AG10803 (cell line): Measurements from ENCODE around the gene DR1.
A peak's percentile ranks its signal among the peaks of the same experiment; 100 is the strongest.

Source experiments
- DNase-seq: peaks from one replicate; pipeline ENCODE4 v3.0.0; 2010; ENCODE audit warnings: low read depth
- H3K4me3 ChIP-seq: 2 replicates; pipeline ENCODE4 v1.5.1; 2011; ENCODE audit warnings: mild to moderate bottlenecking, low read length, control low read depth
- CTCF ChIP-seq: conservative IDR thresholded peaks from 2 replicates; pipeline ENCODE4 v1.5.1; 2011; ENCODE audit warnings: mild to moderate bottlenecking, low read length, control low read depth, inconsistent platforms

Gene DR1

GRCh38 chr1:93339171-93339697, 6.5 kb upstream of the DR1 start:
- no peak for DNase-seq
- no peak for TF ChIP-seq CTCF
- H3K4me3 ChIP-seq: no peak overlapping the region

- TF ChIP-seq CTCF: no peak
- no peak overlapping the region for H3K4me3 ChIP-seq
- DNase-seq: no peak
These were observed 5.6 kb upstream of the DR1 start for GRCh38 chr1:93340090-93340489.

- no peak for DNase-seq
- no peak overlapping the region for H3K4me3 ChIP-seq
- TF ChIP-seq CTCF: no peak
These were observed 1.2 kb upstream of the DR1 start for GRCh38 chr1:93344484-93344883.

GRCh38 chr1:93344886-93345632, 648 bp upstream of the DR1 start:
- peak; percentile 25 for DNase-seq
- peak overlapping the region; percentile 80 for H3K4me3 ChIP-seq
- no peak for TF ChIP-seq CTCF

- H3K4me3 ChIP-seq: peak overlapping the region; percentile 80
- DNase-seq: peak; percentile 31
- TF ChIP-seq CTCF: no peak
These were observed 800 bp downstream of the DR1 start for GRCh38 chr1:93346421-93346993.

- TF ChIP-seq CTCF: no peak
- DNase-seq: no peak
- peak overlapping the region; percentile 80 for H3K4me3 ChIP-seq
These were observed 1.7 kb downstream of the DR1 start for GRCh38 chr1:93347334-93347899.
